Measurements from ENCODE around the gene SBNO2.

The SBNO2 gene

DNA sequence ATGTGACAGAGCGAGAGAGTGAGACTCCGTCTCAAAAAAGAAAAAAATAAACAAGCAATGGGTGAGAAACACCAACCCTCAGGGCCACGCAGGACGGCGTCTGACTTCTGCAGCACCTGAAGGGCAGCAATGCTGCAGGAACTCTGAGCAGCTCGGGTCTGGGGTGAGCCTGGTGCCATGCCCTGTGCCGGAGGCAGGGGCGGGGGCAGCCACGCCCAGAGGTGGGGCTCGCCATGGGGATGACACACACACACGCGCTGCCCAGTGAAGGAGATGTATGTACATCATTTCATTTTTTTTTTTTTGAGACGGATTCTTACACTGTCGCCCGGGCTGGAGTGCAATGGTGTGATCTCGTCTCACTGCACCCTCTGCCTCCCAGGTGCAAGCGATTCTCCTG is 46.0 kb downstream of the SBNO2 start:
- TF ChIP-seq ZC3H10 (CRISPR knock-in tag; IDR thresholded peaks at IDR 0.05): no peak
- ATAC-seq: no peak

- no peak for ATAC-seq
- no peak for TF ChIP-seq CREB5 (CRISPR knock-in tag; IDR thresholded peaks at IDR 0.05; ENCODE audit: low read depth)
- TF ChIP-seq CSRNP3 (CRISPR knock-in tag; IDR thresholded peaks at IDR 0.05): no peak
- TF ChIP-seq TOX (CRISPR knock-in tag; IDR thresholded peaks at IDR 0.05; ENCODE audit: borderline replicate concordance): no peak
- TF ChIP-seq ZFP3 (CRISPR knock-in tag; IDR thresholded peaks at IDR 0.05): no peak
- no peak for TF ChIP-seq RARB (CRISPR knock-in tag; IDR thresholded peaks at IDR 0.05)
- TF ChIP-seq, protein P1, sequence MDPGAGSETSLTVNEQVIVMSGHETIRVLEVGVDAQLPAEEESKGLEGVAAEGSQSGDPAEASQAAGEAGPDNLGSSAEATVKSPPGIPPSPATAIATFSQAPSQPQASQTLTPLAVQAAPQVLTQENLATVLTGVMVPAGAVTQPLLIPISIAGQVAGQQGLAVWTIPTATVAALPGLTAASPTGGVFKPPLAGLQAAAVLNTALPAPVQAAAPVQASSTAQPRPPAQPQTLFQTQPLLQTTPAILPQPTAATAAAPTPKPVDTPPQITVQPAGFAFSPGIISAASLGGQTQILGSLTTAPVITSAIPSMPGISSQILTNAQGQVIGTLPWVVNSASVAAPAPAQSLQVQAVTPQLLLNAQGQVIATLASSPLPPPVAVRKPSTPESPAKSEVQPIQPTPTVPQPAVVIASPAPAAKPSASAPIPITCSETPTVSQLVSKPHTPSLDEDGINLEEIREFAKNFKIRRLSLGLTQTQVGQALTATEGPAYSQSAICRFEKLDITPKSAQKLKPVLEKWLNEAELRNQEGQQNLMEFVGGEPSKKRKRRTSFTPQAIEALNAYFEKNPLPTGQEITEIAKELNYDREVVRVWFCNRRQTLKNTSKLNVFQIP (CRISPR knock-in tag; IDR thresholded peaks at IDR 0.05; ENCODE audit: borderline replicate concordance, low read depth): no peak
- no peak for TF ChIP-seq ZNF8 (CRISPR knock-in tag; IDR thresholded peaks at IDR 0.05)
- TF ChIP-seq ZNF565 (CRISPR knock-in tag; conservative IDR thresholded peaks at IDR 0.05; ENCODE audit: low read depth): no peak
- no peak for TF ChIP-seq ZC3H10 (CRISPR knock-in tag; IDR thresholded peaks at IDR 0.05)
- TF ChIP-seq PPARA (CRISPR knock-in tag; IDR thresholded peaks at IDR 0.05; ENCODE audit: borderline replicate concordance): no peak
- no peak for TF ChIP-seq OSR1 (CRISPR knock-in tag; IDR thresholded peaks at IDR 0.05)
- no peak for TF ChIP-seq TCF4 (CRISPR knock-in tag; IDR thresholded peaks at IDR 0.05; ENCODE audit: borderline replicate concordance)
- no peak for TF ChIP-seq BACH2 (CRISPR knock-in tag; IDR thresholded peaks at IDR 0.05; ENCODE audit: borderline replicate concordance)
- TF ChIP-seq ZNF70 (CRISPR knock-in tag; IDR thresholded peaks at IDR 0.05): no peak
- no peak for TF ChIP-seq GLIS3 (CRISPR knock-in tag; IDR thresholded peaks at IDR 0.05)
These were observed 46.9 kb downstream of the SBNO2 start for GRCh38 chr19:1126984-1127760.

- TF ChIP-seq, protein P2, sequence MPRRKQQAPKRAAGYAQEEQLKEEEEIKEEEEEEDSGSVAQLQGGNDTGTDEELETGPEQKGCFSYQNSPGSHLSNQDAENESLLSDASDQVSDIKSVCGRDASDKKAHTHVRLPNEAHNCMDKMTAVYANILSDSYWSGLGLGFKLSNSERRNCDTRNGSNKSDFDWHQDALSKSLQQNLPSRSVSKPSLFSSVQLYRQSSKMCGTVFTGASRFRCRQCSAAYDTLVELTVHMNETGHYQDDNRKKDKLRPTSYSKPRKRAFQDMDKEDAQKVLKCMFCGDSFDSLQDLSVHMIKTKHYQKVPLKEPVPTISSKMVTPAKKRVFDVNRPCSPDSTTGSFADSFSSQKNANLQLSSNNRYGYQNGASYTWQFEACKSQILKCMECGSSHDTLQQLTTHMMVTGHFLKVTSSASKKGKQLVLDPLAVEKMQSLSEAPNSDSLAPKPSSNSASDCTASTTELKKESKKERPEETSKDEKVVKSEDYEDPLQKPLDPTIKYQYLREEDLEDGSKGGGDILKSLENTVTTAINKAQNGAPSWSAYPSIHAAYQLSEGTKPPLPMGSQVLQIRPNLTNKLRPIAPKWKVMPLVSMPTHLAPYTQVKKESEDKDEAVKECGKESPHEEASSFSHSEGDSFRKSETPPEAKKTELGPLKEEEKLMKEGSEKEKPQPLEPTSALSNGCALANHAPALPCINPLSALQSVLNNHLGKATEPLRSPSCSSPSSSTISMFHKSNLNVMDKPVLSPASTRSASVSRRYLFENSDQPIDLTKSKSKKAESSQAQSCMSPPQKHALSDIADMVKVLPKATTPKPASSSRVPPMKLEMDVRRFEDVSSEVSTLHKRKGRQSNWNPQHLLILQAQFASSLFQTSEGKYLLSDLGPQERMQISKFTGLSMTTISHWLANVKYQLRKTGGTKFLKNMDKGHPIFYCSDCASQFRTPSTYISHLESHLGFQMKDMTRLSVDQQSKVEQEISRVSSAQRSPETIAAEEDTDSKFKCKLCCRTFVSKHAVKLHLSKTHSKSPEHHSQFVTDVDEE (CRISPR knock-in tag; IDR thresholded peaks at IDR 0.05): no peak
- TF ChIP-seq, protein P1 (CRISPR knock-in tag; IDR thresholded peaks at IDR 0.05; ENCODE audit: borderline replicate concordance, low read depth): no peak
- 0 out of 2 replicates have a peak, but pooled peaks have one; percentile 35 for TF ChIP-seq PATZ1 (CRISPR knock-in tag; IDR thresholded peaks at IDR 0.05; ENCODE audit: borderline replicate concordance)
- TF ChIP-seq OSR1 (CRISPR knock-in tag; IDR thresholded peaks at IDR 0.05): peak; percentile 84; the same call in 1 of the 2 replicates
- no peak for TF ChIP-seq ZNF70 (CRISPR knock-in tag; IDR thresholded peaks at IDR 0.05)
- TF ChIP-seq SNAI2 (CRISPR knock-in tag; IDR thresholded peaks at IDR 0.05): no peak
- no peak for TF ChIP-seq CSDC2 (CRISPR knock-in tag; IDR thresholded peaks at IDR 0.05)
- TF ChIP-seq ZC3H10 (CRISPR knock-in tag; IDR thresholded peaks at IDR 0.05): no peak
- TF ChIP-seq CREB5 (CRISPR knock-in tag; IDR thresholded peaks at IDR 0.05; ENCODE audit: low read depth): no peak
- no peak for TF ChIP-seq BACH2 (CRISPR knock-in tag; IDR thresholded peaks at IDR 0.05; ENCODE audit: borderline replicate concordance)
- ATAC-seq: peak; percentile 81
These were observed 48.2 kb downstream of the SBNO2 start for GRCh38 chr19:1125601-1126467.
